GM18951 (cell line): ENCODE results near the gene USP10.

Experiments used
- POLR2A ChIP-seq: IDR thresholded peaks from 4 replicates; pipeline ENCODE4 v1.6.1; 2011; ENCODE audit warnings: mild to moderate bottlenecking; ENCODE audit not compliant: insufficient read length, insufficient read depth; ENCODE audit errors: extremely low read depth
- in situ Hi-C: fragments of 300-500 bp; cut with MboI; formaldehyde crosslinking; loops from one replicate; pipeline ENCODE4 v1.12.0; 2022; ENCODE audit warnings: low sequenced_read_pairs, mixed read lengths, inconsistent platforms; ENCODE audit not compliant: unreplicated experiment

USP10 gene

DNA sequence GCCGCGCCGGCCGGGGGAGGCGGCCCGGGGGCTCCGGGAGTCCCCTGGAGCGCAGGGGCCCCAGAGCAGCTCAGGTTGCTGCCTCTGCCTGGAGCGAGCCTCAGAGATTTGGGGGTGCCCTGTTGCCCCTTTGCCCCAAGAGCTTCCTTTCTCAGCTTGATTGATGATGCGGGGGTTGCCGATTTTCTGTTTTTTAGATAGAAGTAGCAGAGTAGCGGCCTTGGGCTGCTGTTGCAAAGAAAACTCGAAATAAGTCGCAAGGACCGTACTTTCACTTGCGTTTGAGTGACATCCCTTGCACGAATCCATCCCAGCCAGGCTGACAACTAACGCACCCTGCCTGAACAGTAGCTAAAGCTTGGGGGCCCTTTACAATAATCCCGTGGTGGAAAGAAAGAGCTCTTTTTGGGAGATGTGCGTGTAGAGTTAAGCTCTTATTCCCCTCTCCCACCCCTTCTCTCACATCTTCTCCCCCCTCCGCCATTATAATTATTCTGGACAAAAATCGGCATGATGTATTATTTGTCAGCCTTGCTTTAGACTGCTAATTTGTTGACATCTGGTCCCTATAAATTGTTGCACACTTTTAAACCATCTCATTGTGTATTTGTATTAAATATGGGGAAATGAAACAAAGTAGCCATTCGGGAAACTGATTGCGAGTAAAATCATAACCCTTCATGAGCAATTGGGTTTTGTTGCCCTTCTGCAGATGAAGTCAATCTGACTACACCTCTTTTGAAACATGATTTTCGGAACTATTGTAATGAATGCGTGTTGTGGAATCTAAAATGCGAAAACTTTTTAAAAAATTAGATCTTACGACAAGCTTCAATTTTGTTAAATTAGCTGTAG, 873 bp downstream of the USP10 start:
- in situ Hi-C loops: no loop called here
- TF ChIP-seq POLR2A: no peak

GRCh38 chr16:84703681-84704080, 3.9 kb downstream of the USP10 start:
- in situ Hi-C loops: no loop called here
- TF ChIP-seq POLR2A: no peak

DNA sequence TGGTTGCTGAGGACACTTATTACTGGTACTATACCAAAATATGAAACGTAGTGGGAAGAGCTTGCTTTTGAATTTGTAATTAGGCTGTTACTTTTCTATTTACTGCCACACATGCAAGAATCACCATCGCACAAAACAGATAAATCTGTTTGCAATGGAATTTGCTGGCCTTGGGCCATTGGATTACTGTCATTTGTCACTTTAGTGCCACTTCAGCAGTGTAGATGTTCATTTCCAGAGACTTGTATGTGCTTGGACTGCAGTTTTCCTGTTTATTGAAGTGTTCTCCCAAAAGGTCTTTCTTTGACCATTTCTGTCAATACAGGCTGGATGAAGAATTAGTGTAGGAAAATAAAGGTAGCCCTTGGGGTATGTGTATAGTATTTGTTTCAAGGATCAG, 4.5 kb downstream of the USP10 start:
- TF ChIP-seq POLR2A: no peak
- in situ Hi-C loops: no loop called here

DNA sequence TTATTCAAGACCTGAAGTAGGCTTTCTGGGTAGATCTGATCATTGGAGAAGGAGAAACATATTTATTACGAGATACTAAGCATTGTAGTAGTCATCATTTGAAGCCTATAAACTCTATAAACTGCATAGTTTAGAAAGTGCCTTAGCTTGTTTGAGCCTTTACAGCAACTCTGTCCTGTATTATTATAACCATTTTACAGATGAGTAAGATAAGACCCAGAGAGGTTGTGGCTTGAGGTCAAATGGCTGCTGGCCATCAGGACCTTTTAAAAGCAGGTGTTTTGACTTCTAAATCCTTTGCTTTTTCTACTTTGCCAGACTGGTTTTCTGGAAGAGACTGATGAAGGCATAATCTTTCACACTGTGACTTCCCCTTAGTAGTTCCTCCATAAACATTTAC, 7.1 kb downstream of the USP10 start:
- TF ChIP-seq POLR2A: no peak
- in situ Hi-C loops: no loop called here

GRCh38 chr16:84709609-84710008, 9.8 kb downstream of the USP10 start:
- TF ChIP-seq POLR2A: no peak
- in situ Hi-C loops: no loop called here

DNA sequence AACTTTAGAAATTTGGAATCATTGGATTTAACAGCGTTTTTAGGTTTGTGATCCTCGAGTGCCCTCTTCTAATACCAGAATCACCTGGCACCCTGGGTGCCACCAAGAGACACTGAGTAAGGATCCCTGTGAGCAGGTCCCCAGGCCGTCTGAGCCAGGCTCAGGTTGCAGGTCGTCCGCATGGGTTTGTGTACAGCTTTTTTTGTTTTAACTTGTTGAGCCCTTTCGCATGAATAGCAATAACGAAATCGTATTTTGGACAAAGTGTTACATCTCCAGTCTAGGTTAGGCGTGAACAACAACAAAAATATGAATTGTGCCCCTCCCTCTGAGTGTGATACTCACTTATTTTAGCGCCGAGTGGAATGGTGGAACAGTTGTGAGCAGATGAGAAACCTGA, 10.9 kb downstream of the USP10 start:
- no peak for TF ChIP-seq POLR2A
- in situ Hi-C loops: no loop called here

GRCh38 chr16:84712138-84712671, 12.4 kb downstream of the USP10 start:
- in situ Hi-C loops: no loop called here
- no peak for TF ChIP-seq POLR2A

DNA sequence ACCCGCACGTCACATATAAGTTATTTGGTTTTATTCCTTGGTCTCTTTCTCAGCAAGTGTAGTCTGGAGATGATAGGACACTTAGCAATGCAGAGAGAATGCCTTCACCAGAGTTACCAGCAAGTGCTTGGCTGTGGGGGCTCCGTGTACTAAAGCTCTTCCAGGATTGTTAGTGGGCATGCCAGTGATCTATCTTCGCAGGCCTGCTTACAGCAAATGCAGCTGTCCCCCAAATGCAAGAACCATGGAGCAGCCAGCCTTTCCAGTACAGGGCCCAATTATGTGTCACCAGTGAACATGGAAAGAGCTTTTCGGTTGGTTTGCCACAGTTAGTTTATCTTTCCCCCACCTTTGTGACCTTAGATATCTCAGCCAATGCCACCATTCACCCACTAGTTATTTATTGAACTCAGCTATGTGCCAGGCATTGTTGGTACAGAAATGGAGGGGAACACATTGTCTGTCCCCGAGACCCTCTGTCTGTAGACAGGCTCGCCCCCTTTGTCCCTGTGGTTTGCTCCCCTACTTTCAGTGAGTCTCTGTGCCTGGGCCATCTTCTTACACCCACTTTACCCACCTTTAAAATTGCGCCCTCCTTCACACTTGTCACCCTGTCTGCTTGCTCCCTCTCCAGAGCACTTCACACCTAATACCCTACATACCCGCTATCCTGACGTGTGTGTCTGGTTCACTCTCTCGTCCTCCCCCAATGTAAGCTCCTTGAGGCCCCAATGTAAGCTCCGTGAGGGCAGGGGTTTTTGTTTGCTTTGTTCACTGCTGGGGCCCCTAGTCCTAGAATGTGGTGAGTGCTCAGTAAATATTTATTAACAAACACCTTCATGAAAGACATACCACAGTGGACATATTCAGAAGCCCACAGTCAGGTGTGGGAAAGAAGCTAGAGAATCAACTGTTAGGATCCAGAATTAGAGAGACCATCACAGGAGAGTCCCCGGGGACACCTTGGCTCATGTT, 13.3 kb downstream of the USP10 start:
- no peak for TF ChIP-seq POLR2A
- in situ Hi-C loops: no loop called here

- in situ Hi-C loops: no loop called here
- no peak for TF ChIP-seq POLR2A
Measured at GRCh38 chr16:84714028-84714427, 14.2 kb downstream of the USP10 start.

DNA sequence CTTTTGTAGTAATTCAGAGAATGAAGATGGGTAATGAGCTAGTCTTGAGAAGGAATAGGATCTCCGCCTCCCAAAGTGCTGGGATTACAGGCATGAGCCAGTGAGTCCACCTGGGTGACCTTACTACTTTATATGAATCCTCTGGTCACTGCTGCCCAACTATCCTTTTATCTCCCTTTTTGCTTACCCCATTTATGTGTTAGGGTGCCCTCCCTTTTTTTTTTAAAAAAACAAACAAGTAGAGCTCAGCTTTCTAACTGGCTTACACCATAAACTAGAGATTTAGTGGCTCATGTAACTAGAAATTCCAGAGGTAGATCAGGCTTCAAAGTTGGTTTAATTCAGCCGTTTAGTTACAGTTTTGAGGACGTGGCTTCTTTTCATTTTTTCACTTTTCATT, 15.6 kb downstream of the USP10 start:
- in situ Hi-C loops: no loop called here
- no peak for TF ChIP-seq POLR2A

DNA sequence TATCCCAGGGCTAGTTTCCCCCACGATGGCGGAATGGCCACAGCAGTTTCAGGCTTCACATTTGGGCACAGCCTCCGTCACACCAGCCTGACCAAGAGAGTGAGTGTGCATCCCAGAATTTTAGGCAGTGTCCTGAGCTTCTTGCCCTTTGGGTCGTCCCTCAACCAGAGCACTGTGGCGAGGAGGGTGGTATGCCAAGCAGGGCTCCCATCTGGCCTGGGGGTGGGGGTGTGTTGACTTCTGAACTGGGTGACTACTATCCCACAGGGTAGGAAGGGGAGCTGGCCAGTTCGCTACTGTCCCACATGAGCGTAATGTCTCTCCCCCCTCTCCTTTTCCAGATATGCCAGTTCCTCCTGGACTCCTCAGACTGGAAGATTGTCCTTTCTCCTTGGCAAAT, 16.1 kb downstream of the USP10 start:
- TF ChIP-seq POLR2A: no peak
- in situ Hi-C loops: no loop called here

GRCh38 chr16:84716740-84717139, 16.9 kb downstream of the USP10 start:
- no peak for TF ChIP-seq POLR2A

DNA sequence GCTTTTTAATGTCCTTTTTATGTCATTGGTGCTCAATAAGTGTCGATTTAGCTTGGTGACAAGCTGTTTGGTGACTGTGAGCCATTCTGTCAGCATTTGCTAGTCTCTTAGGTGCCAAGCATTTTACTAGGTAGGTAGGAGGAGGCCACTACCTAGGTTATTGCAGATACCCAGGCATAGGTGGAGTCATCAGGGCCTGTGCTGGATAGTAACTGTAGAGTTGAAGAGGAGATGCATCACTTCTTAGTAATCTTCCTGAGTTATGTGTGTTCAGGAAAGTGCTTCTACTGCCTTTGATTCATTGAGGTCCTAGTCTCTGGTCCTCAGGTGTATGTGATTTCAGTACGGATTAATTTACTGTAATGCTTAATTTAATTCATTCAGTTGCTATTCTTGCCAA, 17.7 kb downstream of the USP10 start:
- in situ Hi-C loops: no loop called here

More at GRCh38 chr16:84716740-84717139, 16.9 kb downstream of the USP10 start:
- in situ Hi-C loops: no loop called here

More for the DNA sequence above, 17.7 kb downstream of the USP10 start:
- no peak for TF ChIP-seq POLR2A
